Breast epithelium (tissue), 3 donors: ENCODE data around the gene LEAP2.

Experiments used
- POLR2A ChIP-seq: fragments of 450-650 bp; IDR thresholded peaks from one replicate; pipeline ENCODE4 v1.6.1; 2016; ENCODE audit warnings: antibody characterized with exemption, mild to moderate bottlenecking, moderate library complexity
- POLR2AphosphoS5 ChIP-seq, 3 donors: sonication (generic); formaldehyde crosslinking; IDR thresholded peaks; one replicate each; pipeline ENCODE4 v1.6.1; 2017; ENCODE audit warnings: antibody characterized with exemption in 3 of 3
- TF ChIP-seq, protein P1 (sequence below), 3 donors: fragments of 450-650 bp; IDR thresholded peaks; one replicate each; pipeline ENCODE4 v1.5.1; 2016 to 2017; ENCODE audit warnings: antibody characterized with exemption in 3 of 3, mild to moderate bottlenecking in 3 of 3, moderate library complexity in 3 of 3

DNA sequence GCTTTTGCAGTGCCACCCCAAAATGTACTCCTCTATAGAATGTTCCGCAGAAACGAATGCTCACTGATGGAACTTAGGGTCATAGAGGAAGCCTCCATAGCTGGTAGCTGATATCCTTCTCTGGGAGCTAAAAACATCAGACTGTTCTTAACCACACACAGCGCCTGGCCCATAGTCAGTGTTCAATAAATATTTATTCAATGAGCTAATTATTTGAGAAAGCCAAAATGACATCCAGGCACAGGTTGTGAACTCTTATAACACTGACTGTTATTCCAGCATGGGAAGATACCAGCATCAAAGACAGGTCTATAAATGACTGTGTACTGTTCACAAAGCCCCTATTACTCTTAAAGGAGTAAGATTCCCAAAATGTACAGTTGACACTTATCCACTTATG, 20.1 kb upstream of the LEAP2 start:
- TF ChIP-seq, protein P1, sequence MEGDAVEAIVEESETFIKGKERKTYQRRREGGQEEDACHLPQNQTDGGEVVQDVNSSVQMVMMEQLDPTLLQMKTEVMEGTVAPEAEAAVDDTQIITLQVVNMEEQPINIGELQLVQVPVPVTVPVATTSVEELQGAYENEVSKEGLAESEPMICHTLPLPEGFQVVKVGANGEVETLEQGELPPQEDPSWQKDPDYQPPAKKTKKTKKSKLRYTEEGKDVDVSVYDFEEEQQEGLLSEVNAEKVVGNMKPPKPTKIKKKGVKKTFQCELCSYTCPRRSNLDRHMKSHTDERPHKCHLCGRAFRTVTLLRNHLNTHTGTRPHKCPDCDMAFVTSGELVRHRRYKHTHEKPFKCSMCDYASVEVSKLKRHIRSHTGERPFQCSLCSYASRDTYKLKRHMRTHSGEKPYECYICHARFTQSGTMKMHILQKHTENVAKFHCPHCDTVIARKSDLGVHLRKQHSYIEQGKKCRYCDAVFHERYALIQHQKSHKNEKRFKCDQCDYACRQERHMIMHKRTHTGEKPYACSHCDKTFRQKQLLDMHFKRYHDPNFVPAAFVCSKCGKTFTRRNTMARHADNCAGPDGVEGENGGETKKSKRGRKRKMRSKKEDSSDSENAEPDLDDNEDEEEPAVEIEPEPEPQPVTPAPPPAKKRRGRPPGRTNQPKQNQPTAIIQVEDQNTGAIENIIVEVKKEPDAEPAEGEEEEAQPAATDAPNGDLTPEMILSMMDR (IDR thresholded peaks at IDR 0.05): no peak
- TF ChIP-seq POLR2A (no peak), POLR2AphosphoS5 (IDR thresholded peaks at IDR 0.05) (no peak)
